Prostate gland (tissue), 2 donors: Measurements from ENCODE around the gene PANX3.

Experiments used
- POLR2A ChIP-seq: fragments of 450-650 bp; IDR thresholded peaks from one replicate; pipeline ENCODE4 v1.6.1; 2016; ENCODE audit warnings: antibody characterized with exemption, mild to moderate bottlenecking
- POLR2AphosphoS5 ChIP-seq: sonication (generic); formaldehyde crosslinking; IDR thresholded peaks from one replicate; pipeline ENCODE4 v1.6.1; 2017; ENCODE audit warnings: antibody characterized with exemption
- TF ChIP-seq, protein P1 (sequence below), 4 experiments: fragments of 200-600 bp in 2 of 4; fragments of 450-650 bp in 2 of 4; sonication (generic) in 2 of 4; IDR thresholded peaks; 1 replicate in 3 of 4; 2 replicates in 1 of 4; pipeline ENCODE4 v1.5.1; 2016 to 2019; ENCODE audit warnings: antibody characterized with exemption in 4 of 4, mild to moderate bottlenecking in 2 of 4, moderate library complexity in 2 of 4

DNA sequence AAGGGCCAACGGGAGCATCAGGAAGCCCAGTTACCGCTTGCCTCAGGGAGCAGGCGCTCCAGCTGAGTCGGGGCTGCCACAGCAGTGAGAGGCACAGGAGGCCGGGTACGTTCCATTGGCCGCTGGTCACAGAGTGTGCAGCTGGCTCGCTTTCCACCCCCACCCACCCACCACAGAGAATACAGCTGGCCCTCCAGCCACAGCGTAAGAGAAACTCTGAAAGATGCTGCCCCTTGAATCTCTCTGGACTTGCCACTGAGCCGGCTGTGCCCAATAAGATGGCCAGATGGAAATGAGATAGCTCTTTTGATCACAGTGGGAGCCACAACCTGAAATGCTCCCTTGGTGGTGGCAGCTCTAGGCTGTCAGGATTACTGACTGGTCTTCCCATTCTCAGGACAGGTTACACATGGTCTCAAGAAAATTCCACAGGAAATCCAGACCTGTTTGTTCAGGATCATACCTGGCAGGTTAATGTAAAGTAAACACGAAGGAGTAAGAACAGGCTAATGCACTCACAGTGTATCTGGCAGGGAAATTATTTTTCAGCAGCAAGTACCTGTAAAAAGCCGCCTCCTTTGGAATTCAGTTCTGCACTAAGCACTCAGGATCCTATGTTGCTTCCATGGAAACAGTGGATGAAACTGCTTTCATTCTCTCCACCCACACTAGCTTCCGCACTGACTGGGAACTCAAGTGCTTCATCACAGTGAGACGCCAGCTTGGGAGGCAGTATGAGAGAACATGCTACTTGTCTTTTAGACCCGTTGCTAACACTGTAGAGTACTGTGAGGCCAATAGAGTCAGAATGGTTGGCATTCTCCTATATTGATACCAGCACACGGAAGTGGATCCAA lies 45.8 kb downstream of the PANX3 start:
- TF ChIP-seq POLR2A: no peak
- TF ChIP-seq, protein P1, sequence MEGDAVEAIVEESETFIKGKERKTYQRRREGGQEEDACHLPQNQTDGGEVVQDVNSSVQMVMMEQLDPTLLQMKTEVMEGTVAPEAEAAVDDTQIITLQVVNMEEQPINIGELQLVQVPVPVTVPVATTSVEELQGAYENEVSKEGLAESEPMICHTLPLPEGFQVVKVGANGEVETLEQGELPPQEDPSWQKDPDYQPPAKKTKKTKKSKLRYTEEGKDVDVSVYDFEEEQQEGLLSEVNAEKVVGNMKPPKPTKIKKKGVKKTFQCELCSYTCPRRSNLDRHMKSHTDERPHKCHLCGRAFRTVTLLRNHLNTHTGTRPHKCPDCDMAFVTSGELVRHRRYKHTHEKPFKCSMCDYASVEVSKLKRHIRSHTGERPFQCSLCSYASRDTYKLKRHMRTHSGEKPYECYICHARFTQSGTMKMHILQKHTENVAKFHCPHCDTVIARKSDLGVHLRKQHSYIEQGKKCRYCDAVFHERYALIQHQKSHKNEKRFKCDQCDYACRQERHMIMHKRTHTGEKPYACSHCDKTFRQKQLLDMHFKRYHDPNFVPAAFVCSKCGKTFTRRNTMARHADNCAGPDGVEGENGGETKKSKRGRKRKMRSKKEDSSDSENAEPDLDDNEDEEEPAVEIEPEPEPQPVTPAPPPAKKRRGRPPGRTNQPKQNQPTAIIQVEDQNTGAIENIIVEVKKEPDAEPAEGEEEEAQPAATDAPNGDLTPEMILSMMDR (IDR thresholded peaks at IDR 0.05): no peak
- no peak for TF ChIP-seq POLR2AphosphoS5
